GM18507 (cell line): Measurements from ENCODE around the gene GASK1B.

Experiments
- DNase-seq: peaks from one replicate; pipeline ENCODE4 v3.0.0; 2011; ENCODE audit warnings: low read depth; ENCODE audit not compliant: insufficient read length; ENCODE audit errors: extremely low spot score
- FAIRE-seq: peaks from 2 replicates; lab custom pipeline; 2011; peaks lifted over from hg19 to GRCh38; lab: Jason Lieb, UNC

The GASK1B gene

DNA sequence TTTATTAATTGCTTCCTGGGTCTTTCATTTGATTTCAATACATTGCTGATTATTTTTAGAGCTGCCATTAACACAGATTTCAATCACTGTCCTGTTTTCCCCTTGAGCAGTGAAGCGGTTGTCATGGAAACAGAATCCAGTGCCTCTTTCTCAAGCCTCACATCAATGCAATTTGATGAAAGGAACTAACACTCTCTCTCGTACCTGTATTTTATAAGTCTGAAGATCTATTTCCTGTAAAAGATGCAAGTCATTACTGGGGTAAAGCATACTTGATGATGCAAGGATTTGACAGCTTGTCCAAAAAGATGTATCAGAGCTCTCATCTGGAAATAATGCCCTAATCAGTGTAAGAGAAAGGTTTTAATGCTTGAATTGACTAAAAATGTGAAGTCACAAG is 17.9 kb upstream of the GASK1B start:
- FAIRE-seq (no peak), DNase-seq (no peak)

DNA sequence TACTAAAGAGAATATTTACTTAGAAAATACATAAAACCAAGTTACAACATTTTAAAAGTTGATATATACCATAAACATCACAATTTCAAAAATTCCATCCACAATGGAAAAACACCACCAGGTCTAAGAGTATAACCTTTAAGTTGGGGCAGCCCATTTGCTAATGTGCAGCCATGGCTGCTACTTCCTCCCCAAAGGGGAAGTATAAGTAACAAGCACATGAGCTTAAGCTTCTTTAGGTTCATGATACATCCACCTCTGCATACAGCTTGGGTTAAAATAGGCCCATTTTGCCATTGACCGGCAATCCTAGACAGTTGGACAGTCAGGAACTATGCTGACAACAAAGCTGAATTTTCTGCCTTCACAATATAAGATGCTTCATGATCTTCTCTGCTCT is 16.6 kb upstream of the GASK1B start:
- DNase-seq (no peak), FAIRE-seq (no peak)

DNA sequence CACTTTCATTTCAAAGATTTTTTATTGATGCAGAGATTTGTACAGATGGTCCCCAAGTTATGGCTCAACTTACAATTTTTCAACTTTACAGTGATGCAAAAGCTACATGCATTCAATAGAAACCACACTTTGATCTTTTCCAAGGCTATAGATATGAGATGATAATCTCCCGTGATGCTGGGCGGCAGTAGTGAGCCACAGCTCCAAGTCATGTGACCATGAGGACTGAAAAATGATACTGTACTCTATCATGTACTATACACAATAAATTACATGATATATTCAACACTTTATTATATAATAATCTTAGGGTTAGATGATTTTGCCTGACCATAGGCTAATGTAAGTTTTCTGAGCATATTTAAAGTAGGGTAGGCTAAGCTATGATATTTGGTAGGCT is 14.0 kb upstream of the GASK1B start:
- no peak for DNase-seq
- FAIRE-seq, result no peak

DNA sequence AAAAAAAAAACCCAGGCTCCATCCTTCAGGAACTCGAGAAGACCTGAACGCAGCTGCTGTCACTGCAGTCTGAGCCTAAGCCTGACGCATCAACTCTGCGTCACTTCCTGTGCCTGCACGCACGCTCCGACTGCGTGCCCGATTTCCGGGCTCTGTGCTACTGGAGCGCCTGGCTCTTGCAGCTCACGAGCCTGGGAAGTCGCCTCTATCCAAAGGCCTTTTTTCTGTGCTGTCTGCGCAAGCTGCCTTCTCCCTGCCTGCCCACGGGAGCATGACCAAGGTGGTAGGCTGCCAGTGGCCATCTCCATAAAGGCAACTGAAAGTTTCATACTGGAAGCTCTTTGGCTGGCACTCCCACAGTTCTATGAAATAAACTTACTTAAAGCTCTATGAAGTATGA is 9.9 kb upstream of the GASK1B start:
- FAIRE-seq (no peak), DNase-seq (no peak)

DNA sequence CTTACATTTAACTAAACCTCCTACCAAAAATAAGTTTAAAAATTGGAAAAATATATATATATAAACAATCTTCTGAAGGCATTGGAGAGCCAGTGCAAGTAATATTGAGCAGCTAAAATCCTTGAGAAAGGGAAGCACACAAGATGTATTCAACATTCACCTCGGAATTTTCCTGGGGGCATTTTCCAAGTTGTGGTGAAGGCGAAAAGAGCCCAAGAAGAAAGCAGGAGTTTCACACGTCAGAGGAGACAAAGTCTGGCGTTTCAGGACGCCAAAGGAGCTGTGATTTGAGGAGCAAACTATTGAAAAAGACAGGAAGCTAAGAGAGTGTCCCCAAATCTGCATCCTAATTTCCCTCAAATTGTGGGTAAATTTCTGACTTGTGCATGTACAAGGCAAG is 9.1 kb upstream of the GASK1B start:
- no peak for FAIRE-seq
- no peak for DNase-seq

DNA sequence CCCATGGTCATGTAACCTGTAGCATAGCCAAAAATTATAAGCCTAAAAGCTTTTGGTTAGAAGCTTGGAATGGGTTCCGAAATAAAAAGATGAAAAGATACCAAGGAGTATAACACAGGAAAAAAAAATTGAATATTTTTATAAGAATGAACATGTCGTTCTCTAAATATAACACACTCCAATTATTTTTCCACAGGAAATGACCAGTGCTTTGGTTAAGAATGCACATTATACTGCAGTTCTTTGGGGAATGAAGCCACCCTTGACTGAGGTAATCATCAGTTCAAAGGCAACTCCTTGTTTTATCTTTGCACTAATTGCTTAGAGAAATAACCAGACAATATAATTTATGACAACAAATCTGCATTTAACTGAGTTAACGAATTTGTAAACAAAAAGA is 6.6 kb upstream of the GASK1B start:
- no peak for FAIRE-seq
- no peak for DNase-seq

DNA sequence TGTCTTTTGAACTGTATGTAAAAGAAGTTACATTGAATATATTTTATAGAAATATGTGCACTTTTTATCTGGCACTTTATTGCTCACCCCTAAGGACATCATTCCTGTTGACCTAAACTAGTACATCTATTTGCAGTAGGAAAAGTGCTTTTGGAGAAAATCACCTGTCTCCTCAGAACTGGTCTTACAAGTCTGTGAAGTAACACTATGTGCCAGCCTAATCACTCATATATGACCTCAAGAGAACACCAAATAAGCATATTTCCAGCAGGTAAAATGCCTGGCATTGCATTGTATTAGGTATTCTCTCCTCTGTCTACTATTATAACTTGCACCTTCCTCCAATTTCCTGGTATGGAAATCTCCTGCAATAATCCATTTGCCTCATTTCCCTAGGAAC is 4.0 kb upstream of the GASK1B start:
- no peak for FAIRE-seq
- no peak for DNase-seq

DNA sequence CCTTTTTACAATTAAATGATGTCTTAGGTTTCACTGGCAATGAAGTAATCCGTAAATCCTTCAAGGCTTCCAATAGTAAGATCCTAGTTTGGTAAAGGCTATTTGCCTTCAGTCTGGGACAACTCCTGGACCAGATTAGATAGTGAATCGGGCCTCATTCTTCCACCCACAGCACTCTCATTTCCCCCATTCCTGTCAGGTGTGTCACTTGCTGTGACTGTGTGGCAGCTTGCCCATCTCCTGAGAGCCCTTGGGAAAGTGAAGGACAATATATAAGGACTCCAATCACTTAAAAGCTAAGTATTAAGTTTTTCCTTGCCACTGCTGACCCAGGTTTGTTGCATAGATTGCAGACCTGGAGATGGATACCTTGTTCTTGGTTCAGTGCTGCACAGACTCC is 3.3 kb upstream of the GASK1B start:
- FAIRE-seq, result no peak

DNA sequence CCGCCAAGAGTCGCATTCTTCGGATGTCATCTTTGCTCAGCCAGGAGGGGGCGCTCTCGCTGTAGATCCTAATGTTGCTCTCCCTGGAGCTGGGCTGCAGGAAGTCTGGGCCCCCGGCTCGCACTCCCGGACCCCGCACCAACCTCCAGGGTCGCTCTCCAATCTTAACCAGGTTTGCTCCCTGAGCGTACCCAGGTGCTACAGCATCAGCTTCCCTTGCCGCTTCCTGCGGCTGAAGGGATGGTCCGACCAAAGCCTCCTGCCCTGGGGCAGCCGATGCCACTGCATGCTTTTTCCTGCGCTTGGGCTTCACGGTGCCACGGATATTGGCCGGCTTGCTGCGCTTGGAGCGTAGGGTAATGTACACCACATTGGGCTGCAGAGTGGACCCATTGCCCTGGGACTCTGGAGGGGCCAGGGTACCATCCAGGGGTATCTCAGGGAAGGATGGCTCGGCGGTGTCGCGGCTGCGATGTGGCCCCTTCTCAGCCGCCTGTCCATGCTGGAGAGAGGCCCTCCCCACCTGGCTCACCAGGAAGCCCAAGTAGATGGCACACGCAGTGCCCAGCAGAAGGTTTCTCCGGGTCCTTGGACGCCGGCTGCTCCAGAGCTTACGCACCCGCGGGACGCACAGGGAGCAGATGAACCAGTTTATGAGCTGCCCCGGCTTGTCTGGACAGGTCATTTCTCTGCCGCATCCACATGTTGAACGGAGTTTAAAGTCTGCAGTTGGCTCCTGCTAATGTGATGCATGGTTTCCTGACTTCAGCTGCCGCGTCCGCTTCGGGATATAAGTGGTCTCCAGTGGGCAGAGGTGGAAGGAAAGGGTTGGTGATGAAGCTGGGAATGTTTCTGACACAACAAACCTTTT is 1.9 kb downstream of the GASK1B start:
- DNase-seq (no peak), FAIRE-seq (no peak)

More for the DNA sequence above, 3.3 kb upstream of the GASK1B start:
- DNase-seq, result no peak

DNA sequence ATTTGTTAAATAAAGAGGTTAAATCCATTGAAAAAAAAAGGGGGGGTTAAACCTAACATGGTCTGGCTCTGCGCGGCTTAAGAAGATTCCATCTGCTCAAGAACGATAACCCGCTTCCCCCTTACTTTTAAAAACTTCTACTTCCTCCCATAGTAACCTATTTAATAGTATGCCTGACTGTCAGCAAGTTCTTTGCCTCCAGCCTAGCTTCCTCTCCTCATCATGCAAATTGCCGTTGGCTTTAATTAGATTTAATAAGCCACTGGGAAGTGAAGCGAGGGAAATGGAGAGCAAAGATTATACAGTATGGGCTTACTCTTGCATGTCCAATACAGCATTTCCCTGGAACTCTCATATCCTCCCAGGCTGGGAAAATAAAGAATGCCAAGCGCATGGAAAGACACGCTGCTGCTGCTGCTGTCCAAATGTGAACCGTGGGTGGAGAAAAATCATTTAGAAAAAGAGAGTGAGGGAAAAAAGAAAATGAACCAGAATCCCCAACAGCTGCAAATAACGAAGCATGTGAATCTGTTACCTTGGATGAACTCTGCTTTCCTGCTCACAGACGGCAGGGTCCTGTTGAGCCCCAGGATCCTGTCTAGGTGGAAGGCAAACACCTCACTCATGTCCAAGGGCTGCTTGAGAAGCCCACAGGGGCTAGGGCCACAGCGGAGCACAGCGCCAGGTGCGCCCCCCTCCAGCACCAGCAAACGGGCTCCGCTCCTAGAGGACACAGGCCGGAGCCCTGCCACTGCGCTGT is 2.7 kb downstream of the GASK1B start:
- no peak for FAIRE-seq

DNA sequence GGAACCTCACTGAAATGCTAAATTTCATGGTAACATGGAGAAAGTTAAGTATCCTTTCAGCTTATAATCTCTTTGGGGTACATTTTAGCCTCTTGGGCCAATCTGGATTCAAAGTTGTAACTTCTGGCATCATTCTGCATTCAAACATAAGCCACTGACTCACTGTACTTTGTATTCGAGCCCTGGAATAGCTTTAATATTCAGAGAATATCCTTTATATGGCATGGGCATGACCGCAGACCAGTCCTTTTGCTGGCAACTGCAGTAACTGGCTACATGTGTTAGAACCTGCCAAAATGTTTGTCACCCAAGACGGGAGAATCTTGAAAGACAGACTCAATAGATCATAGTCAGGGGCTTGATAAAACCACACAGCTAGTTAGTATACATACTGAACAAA is 3.3 kb downstream of the GASK1B start:
- FAIRE-seq (no peak), DNase-seq (no peak)

More for the DNA sequence above, 2.7 kb downstream of the GASK1B start:
- DNase-seq, result no peak

DNA sequence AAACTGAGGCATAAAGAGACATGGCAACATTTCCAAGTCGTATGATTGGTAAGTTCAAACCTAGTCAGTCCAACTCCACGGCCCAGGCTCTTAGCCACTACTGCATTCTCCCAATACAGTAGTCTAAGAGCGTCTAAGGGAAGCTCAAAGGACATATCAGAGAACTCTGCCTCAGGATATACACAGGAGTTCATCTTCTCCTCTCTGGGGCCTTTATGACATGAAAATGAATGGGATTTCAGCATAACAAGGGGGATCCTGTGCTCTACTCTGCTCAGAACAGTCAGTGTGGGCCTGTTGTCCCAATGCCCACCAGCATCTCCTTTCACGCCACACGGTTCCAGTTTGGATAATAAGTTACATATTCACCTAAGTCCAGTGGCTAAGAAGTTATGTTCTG is 4.2 kb downstream of the GASK1B start:
- DNase-seq (no peak), FAIRE-seq (no peak)

DNA sequence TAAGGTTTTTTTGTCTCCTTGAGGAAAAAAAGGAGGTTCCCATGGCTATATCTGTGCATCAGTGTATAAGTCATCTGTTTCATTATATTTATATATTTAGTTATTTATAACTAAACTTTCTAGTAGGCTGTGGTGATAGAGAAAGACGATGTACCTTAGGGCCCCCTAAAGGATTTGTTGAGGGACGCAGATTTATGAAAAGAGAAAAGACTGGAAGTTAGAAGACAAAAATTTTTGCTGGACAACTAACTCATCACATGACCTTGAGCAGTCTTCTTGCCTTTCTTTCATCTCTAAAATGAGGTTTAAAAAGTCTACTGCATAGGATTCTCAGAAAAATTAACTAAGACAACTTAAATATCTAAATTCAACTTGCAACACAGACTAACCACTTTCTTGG is 6.1 kb downstream of the GASK1B start:
- no peak for DNase-seq
- FAIRE-seq, result no peak

DNA sequence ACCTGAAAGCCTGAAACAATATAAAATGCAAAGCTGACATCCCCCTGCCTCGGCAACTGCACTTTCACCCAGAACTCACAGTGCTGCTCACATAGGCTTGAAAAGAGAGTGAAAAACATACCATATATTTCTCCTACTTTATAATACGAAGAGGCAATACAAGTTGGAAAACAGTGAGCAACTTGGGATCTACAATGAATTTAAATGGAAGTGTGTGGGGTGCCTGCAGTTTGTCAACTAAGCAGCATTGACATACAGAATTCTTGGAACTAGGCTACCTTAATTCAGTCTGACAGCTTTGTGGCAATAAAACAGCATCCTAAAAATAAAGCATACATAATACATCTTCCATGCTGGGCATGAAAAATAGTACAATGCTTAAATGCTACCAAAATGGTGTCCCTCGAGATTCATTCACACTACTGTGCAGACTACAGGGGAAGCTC is 8.0 kb downstream of the GASK1B start:
- DNase-seq (no peak), FAIRE-seq (no peak)

DNA sequence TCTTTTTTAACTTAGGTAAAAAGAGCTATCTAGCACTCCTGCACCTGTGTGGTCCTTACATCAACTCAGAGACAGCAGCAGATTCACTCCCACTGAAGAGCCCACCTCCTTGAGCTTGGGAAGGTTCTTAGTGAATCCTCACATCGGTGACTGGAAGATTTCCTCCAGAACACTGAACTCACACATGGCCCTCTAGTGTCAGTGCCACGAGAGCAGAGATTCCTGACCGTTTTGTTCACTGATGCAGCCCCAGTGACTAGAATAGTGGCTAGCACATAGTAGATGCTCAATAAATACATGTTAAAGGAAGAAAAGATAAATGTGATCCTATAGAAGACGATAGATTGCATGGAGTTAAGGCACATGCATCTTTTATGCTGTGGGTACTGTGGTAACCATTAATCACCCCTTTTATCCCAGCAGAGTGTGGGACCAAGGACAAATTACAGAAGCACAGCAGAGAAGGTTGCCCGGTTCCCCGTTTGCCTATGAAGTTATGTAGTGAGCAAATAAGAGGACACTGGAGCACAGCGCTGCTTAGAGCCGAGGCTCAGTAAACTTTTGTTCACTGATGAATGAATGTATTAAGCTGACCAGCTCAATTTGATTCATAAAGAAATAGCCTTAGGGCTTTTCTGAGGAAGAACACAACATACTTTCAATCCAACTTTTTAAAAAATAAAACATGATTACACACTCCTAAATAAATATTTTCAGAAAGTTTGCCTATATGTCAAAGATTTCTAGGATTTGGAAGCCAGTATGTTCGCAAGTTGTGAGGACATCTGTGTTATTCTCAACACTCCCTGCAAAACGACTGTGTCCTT is 8.7 kb downstream of the GASK1B start:
- no peak for FAIRE-seq
- DNase-seq, result no peak

DNA sequence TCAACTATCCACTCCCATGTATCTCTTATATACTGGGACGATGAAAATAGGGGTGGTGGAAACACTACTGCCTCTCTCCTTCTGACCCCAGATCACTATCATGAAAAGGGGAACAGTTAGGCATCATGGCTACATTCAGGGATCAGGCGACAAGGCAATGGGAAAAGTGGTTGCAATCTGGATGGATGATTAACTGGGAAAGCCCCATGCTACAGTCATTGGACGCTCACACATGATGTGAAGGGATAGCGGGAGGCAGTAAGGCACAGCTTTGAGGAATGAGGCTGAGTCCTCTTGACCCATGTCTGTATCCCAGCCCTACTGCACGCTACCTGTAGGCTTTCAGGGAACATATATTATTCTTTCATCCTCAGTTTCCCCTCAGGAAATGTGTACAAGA is 10.2 kb downstream of the GASK1B start:
- FAIRE-seq (no peak), DNase-seq (no peak)

DNA sequence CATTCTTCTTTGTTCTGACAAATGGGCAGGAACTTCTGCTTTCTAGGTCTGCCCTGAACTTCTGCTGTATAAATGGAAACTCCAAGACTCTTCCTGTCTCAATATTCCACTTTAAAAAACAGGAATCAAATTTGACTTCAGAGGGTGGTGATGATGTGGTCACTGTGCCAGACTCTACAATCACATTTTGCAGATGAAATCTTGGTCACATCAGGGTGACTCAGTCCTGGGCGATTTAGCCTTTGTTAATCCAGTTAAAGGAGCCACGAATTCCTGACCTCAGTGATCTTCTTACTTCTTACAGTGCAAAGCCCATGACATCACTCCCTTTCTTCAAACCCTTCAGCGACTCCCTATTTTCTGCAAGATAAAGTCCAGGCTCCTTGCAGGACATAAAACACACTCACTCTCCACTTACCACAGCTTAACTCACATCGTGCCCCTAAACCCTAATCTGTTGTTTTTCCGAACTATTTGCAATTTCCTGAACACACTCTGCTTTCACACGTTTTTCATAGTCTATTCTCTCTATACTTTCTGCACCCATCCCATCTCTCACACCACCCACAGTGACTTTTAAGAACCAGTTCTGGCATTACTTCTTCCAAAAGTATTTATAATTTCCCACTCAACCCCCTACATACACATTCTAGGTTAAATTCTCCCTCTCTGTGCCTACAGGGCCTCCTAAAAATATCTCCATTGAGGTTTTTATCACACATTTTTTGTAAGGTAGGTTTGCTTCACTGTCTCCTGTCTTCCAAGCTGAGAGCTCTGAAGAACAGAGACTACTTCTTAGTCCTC is 11.1 kb downstream of the GASK1B start:
- FAIRE-seq, result no peak

DNA sequence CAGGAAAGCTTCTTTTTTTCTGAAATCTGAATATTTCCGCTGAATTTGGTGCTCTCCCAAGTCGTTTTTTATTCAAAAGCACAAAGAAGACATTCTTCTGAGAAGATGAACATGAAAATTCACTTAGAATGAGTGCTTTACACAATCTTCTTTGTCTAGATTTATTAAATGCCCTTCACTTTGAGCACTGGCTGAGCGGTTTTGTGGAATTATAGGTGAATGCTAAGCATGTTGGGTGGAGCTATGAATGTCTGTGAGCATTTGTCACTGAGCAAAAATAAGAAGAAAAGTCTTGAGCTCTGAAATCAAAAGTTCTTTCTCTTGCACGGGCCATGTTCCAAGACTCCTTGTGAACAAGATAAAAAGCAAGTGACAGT is 13.1 kb downstream of the GASK1B start:
- no peak for DNase-seq
- FAIRE-seq, result no peak

More for the DNA sequence above, 11.1 kb downstream of the GASK1B start:
- DNase-seq, result no peak

DNA sequence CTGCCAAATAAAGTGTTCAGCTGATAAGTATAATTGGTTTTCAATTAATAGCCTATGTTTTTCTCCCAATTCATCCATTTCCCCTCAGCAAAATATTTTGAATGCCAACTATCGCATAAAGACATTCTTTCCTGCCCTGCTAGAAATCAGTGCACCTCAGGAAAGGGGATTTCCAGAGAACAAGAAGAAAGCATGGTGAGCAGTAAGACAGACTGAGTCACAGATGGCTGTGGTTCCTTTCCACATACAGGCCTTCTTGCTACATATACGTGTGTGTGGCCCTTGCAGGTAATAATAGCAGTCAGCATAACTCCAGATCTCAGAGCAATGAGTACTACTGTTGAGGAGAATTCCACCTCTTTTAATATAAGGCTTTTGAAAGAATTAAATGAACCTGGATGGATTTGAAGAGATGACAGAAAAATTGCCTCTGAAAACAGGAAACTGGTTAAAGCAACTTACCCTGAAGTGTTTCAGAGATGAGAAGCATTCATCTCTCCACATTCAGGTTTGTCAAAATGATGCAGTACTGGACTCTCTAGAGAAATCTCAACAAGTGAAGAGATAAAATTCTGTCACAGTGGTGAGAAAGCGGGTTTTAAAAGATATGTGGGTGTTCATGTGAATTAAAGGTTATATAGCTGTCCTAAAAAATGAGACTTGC is 13.6 kb downstream of the GASK1B start:
- no peak for DNase-seq

More for the DNA sequence above, 13.6 kb downstream of the GASK1B start:
- no peak for FAIRE-seq
